Adipocyte (in vitro differentiated cells): Measurements from ENCODE around the gene CATSPERE.
"Not testable (repeated sequence)": the region's sequence is repeated elsewhere in the genome, so short reads cannot be mapped to it uniquely, and the experiment has no call there.

Source experiments
- DNase-seq: peaks from one replicate; pipeline ENCODE4 v3.0.0-alpha.2; 2015; ENCODE audit warnings: low read depth
- H3K27me3 ChIP-seq: replicated peaks from 2 replicates; pipeline ENCODE4 v1.7.0; 2013; ENCODE audit warnings: mild to moderate bottlenecking, low read length, moderate library complexity; ENCODE audit not compliant: control insufficient read depth, insufficient read depth
- H3K36me3 ChIP-seq: 2 replicates; pipeline ENCODE4 v1.7.0; 2013; ENCODE audit warnings: low read length, mild to moderate bottlenecking, moderate library complexity; ENCODE audit not compliant: control insufficient read depth, insufficient read depth, severe bottlenecking
- H3K4me1 ChIP-seq: 2 replicates; pipeline ENCODE4 v1.7.0; 2013; ENCODE audit warnings: mild to moderate bottlenecking, low read length, moderate library complexity; ENCODE audit not compliant: control insufficient read depth, insufficient read depth
- H3K4me3 ChIP-seq: 2 replicates; pipeline ENCODE4 v1.7.0; 2013; ENCODE audit warnings: mild to moderate bottlenecking, low read length, moderate library complexity
- H3K9ac ChIP-seq: 2 replicates; pipeline ENCODE4 v1.7.0; 2013; ENCODE audit warnings: mild to moderate bottlenecking, low read length, moderate library complexity
- H3K9me3 ChIP-seq: 2 replicates; pipeline ENCODE4 v1.7.0; 2013; ENCODE audit warnings: mild to moderate bottlenecking, low read length, moderate library complexity; ENCODE audit not compliant: control insufficient read depth

The CATSPERE gene

GRCh38 chr1:244672946-244673682 is 212.0 kb downstream of the CATSPERE start:
- H3K36me3 ChIP-seq: peaks cover 3% of the 10 kb centered on the region
- peak; percentile 81 for DNase-seq
- peaks cover 23% of the 10 kb centered on the region for H3K4me1 ChIP-seq
- no peaks in the 10 kb centered on the region for H3K27me3 ChIP-seq
- H3K9ac ChIP-seq: no peak overlapping the region
- no peaks in the 10 kb centered on the region for H3K9me3 ChIP-seq
- H3K4me3 ChIP-seq: peak overlapping the region; percentile 61

GRCh38 chr1:244674446-244674845 is 213.4 kb downstream of the CATSPERE start:
- DNase-seq: peak; percentile 32
- Histone ChIP-seq H3K27me3 (no peaks in the 10 kb centered on the region), H3K4me3 (no peak overlapping the region), H3K9ac (no peak overlapping the region), H3K9me3 (no peaks in the 10 kb centered on the region), H3K4me1 (peaks cover 35% of the 10 kb centered on the region), H3K36me3 (peaks cover 3% of the 10 kb centered on the region)

- Histone ChIP-seq H3K4me1 (peaks cover 40% of the 10 kb centered on the region), H3K9ac (no peak overlapping the region), H3K4me3 (no peak overlapping the region), H3K36me3 (peaks cover 3% of the 10 kb centered on the region), H3K9me3 (no peaks in the 10 kb centered on the region), H3K27me3 (no peaks in the 10 kb centered on the region)
- DNase-seq: peak; percentile 40
These were observed 214.1 kb downstream of the CATSPERE start for GRCh38 chr1:244675167-244675566.

- no peak for DNase-seq
- Histone ChIP-seq H3K36me3 (no peaks in the 10 kb centered on the region), H3K9me3 (no peaks in the 10 kb centered on the region), H3K27me3 (no peaks in the 10 kb centered on the region), H3K4me3 (no peak overlapping the region), H3K9ac (no peak overlapping the region), H3K4me1 (peaks cover 44% of the 10 kb centered on the region)
These were observed 217.6 kb downstream of the CATSPERE start for GRCh38 chr1:244678697-244679096.

- Histone ChIP-seq H3K4me3 (peak overlapping the region; percentile 25), H3K27me3 (no peaks in the 10 kb centered on the region), H3K36me3 (no peaks in the 10 kb centered on the region), H3K4me1 (peaks cover 35% of the 10 kb centered on the region), H3K9ac (no peak overlapping the region), H3K9me3 (no peaks in the 10 kb centered on the region)
- peak; percentile 30 for DNase-seq
These were observed 219.6 kb downstream of the CATSPERE start for GRCh38 chr1:244680667-244681066.

GRCh38 chr1:244682087-244682486 is 221.0 kb downstream of the CATSPERE start:
- not testable (repeated sequence) for H3K9ac ChIP-seq, DNase-seq, H3K4me3 ChIP-seq, H3K9me3 ChIP-seq, H3K27me3 ChIP-seq, H3K36me3 ChIP-seq
- H3K4me1 ChIP-seq: peaks cover 35% of the 10 kb centered on the region
